ENCODE measurements around the gene ANKRD33B. TPM values are rescaled to one million over a fixed set of nuclear protein-coding genes. Genes with fewer than 3 reads are reported as not detected.
"Not testable (repeated sequence)": the region's sequence is repeated elsewhere in the genome, so short reads cannot be mapped to it uniquely, and the experiment has no call there.

The ANKRD33B gene
- total RNA-seq, 6 donors from 2014 or later: 3.1 to 10.5 (median 7.9) TPM

GRCh38 chr5:10565785-10566542, 2.1 kb downstream of the ANKRD33B start:
- H3K27ac ChIP-seq: peak overlapping the region in 1 of 4 donors; percentile 19
- peak overlapping the region in 3 of 4 donors; percentile 65 to 72 (median 66) for H3K4me3 ChIP-seq
- 58 to 75% methylated on average over 9 to 11 of the region's 11 CpGs for WGBS, 2 donors
- peaks cover 16 to 44% (median 26%) of the 10 kb centered on the region in 4 donors for H3K4me1 ChIP-seq
- no peaks in the 10 kb centered on the region for H3K36me3 ChIP-seq
- peaks cover 0 to 20% (median 2%) of the 10 kb centered on the region in 4 donors for H3K27me3 ChIP-seq
- TF ChIP-seq POLR2AphosphoS5 (IDR thresholded peaks at IDR 0.05): no peak
- DNase-seq (peak in 1 of 2 donors; percentile 20), ATAC-seq (ENCODE audit: low FRiP score in 2 of 2) (no peak)
- no peaks in the 10 kb centered on the region for H3K9me3 ChIP-seq

GRCh38 chr5:10566543-10567068, 2.7 kb downstream of the ANKRD33B start:
- Histone ChIP-seq H3K27ac (peak overlapping the region in 2 of 4 donors; percentile 19 to 28), H3K4me3 (peak overlapping the region in 1 of 4 donors; percentile 72), H3K36me3 (no peaks in the 10 kb centered on the region), H3K9me3 (no peaks in the 10 kb centered on the region), H3K27me3 (peaks cover 0 to 20% (median 2%) of the 10 kb centered on the region in 4 donors), H3K4me1 (peaks cover 16 to 44% (median 26%) of the 10 kb centered on the region in 4 donors)
- DNase-seq (peak in 1 of 2 donors; percentile 3), ATAC-seq (ENCODE audit: low FRiP score in 2 of 2) (no peak)
- TF ChIP-seq CTCF (IDR thresholded peaks at IDR 0.05) (no peak), POLR2AphosphoS5 (IDR thresholded peaks at IDR 0.05) (no peak), EP300 (IDR thresholded peaks at IDR 0.05) (no peak), POLR2A (IDR thresholded peaks at IDR 0.05) (no peak)
- WGBS, 2 donors: 79 to 87% methylated on average over 6 to 8 of the region's 8 CpGs

- peak in 1 of 2 donors; percentile 14 for DNase-seq
- TF ChIP-seq CTCF (IDR thresholded peaks at IDR 0.05): no peak
- Histone ChIP-seq H3K9me3 (no peaks in the 10 kb centered on the region), H3K4me3 (no peak overlapping the region), H3K36me3 (no peaks in the 10 kb centered on the region), H3K27ac (no peak overlapping the region), H3K27me3 (peaks cover 0 to 20% (median 2%) of the 10 kb centered on the region in 4 donors), H3K4me1 (peaks cover 16 to 44% (median 26%) of the 10 kb centered on the region in 4 donors)
- whole genome bisulfite sequencing, 2 donors: 84 to 90% methylated on average over 10 of the region's 10 CpGs
- ATAC-seq (ENCODE audit: low FRiP score in 2 of 2): no peak
Observed at GRCh38 chr5:10567121-10567591, 3.3 kb downstream of the ANKRD33B start.

GRCh38 chr5:10567781-10568321, 4.0 kb downstream of the ANKRD33B start:
- Histone ChIP-seq H3K4me3 (no peak overlapping the region), H3K36me3 (no peaks in the 10 kb centered on the region), H3K9me3 (no peaks in the 10 kb centered on the region), H3K27me3 (peaks cover 0 to 16% (median 2%) of the 10 kb centered on the region in 4 donors), H3K27ac (no peak overlapping the region), H3K4me1 (peaks cover 16 to 38% (median 23%) of the 10 kb centered on the region in 4 donors)
- ATAC-seq (ENCODE audit: low FRiP score in 2 of 2) (no peak), DNase-seq (peak in 1 of 2 donors; percentile 6)
- WGBS, 2 donors: 62 to 70% methylated on average over 4 of the region's 4 CpGs
- TF ChIP-seq POLR2A (IDR thresholded peaks at IDR 0.05) (no peak), EP300 (IDR thresholded peaks at IDR 0.05) (no peak), POLR2AphosphoS5 (IDR thresholded peaks at IDR 0.05) (no peak), CTCF (IDR thresholded peaks at IDR 0.05) (no peak)

GRCh38 chr5:10570540-10570939, 6.7 kb downstream of the ANKRD33B start:
- not testable (repeated sequence) for H3K27ac ChIP-seq, H3K4me3 ChIP-seq
- WGBS, 2 donors: 90 to 95% methylated on average over 2 of the region's 2 CpGs

More at GRCh38 chr5:10570540-10570939, 6.7 kb downstream of the ANKRD33B start:
- H3K4me1 ChIP-seq: peaks cover 0 to 11% (median 2%) of the 10 kb centered on the region in 4 donors
- ATAC-seq (ENCODE audit: low FRiP score in 2 of 2); DNase-seq; H3K27me3 ChIP-seq; H3K36me3 ChIP-seq; H3K9me3 ChIP-seq: not testable (repeated sequence)

Data from upper lobe of left lung (tissue), 6 donors.